ENCODE measurements around the gene EPS8L3. TPM values are rescaled to one million over a fixed set of nuclear protein-coding genes. Genes with fewer than 3 reads are reported as not detected.

Gene EPS8L3
- polyA plus RNA-seq, 1 donor from 2014 or later: not detected

DNA sequence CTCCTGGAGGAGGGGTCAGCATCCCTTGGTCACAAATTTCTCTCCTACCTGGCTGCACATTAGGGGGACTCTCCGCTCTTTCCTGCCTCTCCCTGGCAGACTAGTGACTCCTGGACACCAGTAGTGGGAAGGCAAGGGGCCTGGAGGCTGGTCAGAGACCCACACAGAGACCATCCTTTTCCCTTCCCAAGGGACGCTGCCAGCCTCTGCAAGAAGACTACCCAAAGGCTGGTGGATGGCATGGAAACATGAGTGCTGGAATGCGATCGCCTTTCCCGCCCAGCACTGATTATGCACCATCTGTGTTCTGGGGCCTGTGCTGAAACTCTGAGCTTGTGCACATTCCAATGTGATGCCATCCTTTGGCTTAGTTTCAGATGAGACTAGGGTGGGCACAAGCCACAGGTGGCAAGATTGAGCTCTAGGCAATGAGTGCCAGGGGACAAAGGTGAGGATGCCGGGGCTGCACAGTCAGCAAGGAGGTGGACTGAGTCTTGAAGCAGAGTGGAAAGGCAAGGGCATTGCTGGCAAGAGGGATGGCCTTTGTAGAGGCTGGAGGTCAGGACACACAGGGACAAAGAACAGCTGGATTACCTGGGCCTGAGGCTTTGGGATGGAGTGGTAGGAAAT, 12.6 kb upstream of the EPS8L3 start:
- peak overlapping the region; percentile 12 for H3K9ac ChIP-seq (ENCODE audit: low read length)
- TF ChIP-seq TAF1 (IDR thresholded peaks at IDR 0.05; ENCODE audit: low read depth) (no peak), POLR2AphosphoS5 (IDR thresholded peaks at IDR 0.05) (no peak), EZH2 (IDR thresholded peaks at IDR 0.05; ENCODE audit: borderline replicate concordance, insufficient read depth, low read length, poor library complexity, severe bottlenecking) (no peak), RAD21 (conservative IDR thresholded peaks at IDR 0.05) (no peak), EP300 (conservative IDR thresholded peaks at IDR 0.05; ENCODE audit: poor library complexity, severe bottlenecking) (no peak), MXI1 (conservative IDR thresholded peaks at IDR 0.05; ENCODE audit: poor library complexity, severe bottlenecking) (no peak), SMC3 (conservative IDR thresholded peaks at IDR 0.05; ENCODE audit: poor library complexity) (no peak)
- TF ChIP-seq, protein P1, sequence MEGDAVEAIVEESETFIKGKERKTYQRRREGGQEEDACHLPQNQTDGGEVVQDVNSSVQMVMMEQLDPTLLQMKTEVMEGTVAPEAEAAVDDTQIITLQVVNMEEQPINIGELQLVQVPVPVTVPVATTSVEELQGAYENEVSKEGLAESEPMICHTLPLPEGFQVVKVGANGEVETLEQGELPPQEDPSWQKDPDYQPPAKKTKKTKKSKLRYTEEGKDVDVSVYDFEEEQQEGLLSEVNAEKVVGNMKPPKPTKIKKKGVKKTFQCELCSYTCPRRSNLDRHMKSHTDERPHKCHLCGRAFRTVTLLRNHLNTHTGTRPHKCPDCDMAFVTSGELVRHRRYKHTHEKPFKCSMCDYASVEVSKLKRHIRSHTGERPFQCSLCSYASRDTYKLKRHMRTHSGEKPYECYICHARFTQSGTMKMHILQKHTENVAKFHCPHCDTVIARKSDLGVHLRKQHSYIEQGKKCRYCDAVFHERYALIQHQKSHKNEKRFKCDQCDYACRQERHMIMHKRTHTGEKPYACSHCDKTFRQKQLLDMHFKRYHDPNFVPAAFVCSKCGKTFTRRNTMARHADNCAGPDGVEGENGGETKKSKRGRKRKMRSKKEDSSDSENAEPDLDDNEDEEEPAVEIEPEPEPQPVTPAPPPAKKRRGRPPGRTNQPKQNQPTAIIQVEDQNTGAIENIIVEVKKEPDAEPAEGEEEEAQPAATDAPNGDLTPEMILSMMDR (IDR thresholded peaks at IDR 0.05; ENCODE audit: poor library complexity, severe bottlenecking): no peak
- TF ChIP-seq, protein P2, sequence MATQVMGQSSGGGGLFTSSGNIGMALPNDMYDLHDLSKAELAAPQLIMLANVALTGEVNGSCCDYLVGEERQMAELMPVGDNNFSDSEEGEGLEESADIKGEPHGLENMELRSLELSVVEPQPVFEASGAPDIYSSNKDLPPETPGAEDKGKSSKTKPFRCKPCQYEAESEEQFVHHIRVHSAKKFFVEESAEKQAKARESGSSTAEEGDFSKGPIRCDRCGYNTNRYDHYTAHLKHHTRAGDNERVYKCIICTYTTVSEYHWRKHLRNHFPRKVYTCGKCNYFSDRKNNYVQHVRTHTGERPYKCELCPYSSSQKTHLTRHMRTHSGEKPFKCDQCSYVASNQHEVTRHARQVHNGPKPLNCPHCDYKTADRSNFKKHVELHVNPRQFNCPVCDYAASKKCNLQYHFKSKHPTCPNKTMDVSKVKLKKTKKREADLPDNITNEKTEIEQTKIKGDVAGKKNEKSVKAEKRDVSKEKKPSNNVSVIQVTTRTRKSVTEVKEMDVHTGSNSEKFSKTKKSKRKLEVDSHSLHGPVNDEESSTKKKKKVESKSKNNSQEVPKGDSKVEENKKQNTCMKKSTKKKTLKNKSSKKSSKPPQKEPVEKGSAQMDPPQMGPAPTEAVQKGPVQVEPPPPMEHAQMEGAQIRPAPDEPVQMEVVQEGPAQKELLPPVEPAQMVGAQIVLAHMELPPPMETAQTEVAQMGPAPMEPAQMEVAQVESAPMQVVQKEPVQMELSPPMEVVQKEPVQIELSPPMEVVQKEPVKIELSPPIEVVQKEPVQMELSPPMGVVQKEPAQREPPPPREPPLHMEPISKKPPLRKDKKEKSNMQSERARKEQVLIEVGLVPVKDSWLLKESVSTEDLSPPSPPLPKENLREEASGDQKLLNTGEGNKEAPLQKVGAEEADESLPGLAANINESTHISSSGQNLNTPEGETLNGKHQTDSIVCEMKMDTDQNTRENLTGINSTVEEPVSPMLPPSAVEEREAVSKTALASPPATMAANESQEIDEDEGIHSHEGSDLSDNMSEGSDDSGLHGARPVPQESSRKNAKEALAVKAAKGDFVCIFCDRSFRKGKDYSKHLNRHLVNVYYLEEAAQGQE (IDR thresholded peaks at IDR 0.05; ENCODE audit: borderline replicate concordance): no peak
- no peak overlapping the region for H2AFZ ChIP-seq (ENCODE audit: low read depth, low read length)

DNA sequence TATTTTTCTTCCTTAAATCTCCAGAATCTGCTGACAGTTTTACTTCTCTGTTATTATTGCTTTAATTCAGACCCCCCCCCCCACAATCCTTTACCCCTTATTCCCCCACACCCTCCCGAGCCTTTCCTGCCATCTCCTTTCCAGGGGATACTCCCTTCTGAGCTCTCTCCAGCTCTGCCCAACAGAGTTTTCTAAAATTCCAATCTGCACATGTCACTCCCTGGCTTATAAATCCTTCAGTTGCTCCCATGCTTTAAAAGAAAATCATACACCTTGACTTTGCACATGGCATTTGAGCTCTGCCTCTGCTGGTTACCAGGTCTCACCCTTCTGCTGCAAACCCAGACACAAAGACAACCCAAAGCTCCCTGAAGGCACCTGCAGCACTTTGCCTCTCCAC, 11.7 kb upstream of the EPS8L3 start:
- Histone ChIP-seq H3F3A (ENCODE audit: insufficient read depth, low read length, poor library complexity, severe bottlenecking) (no peaks in the 10 kb centered on the region), H3K4me2 (ENCODE audit: low read length) (no peak overlapping the region), H4K20me1 (ENCODE audit: insufficient read depth) (no peaks in the 10 kb centered on the region), H3K9me2 (ENCODE audit: insufficient read depth, low read length) (no peaks in the 10 kb centered on the region), H3K4me3 (ENCODE audit: low read length) (no peak overlapping the region), H3K9ac (ENCODE audit: low read length) (no peak overlapping the region), H3K27me3 (ENCODE audit: insufficient read depth, low read depth, low read length) (no peaks in the 10 kb centered on the region), H3K79me2 (replicated peaks; ENCODE audit: insufficient read depth, low read length) (no peaks in the 10 kb centered on the region), H2AFZ (ENCODE audit: low read depth, low read length) (no peak overlapping the region), H3K9me3 (ENCODE audit: low read length) (no peaks in the 10 kb centered on the region), H3K36me3 (ENCODE audit: insufficient read depth, low read length) (no peaks in the 10 kb centered on the region), H3K27ac (ENCODE audit: low read length) (no peak overlapping the region)
- TF ChIP-seq POLR2AphosphoS5 (IDR thresholded peaks at IDR 0.05) (no peak), RAD21 (conservative IDR thresholded peaks at IDR 0.05) (no peak), EP300 (conservative IDR thresholded peaks at IDR 0.05; ENCODE audit: poor library complexity, severe bottlenecking) (no peak), TAF1 (IDR thresholded peaks at IDR 0.05; ENCODE audit: low read depth) (no peak), SMC3 (conservative IDR thresholded peaks at IDR 0.05; ENCODE audit: poor library complexity) (no peak), MXI1 (conservative IDR thresholded peaks at IDR 0.05; ENCODE audit: poor library complexity, severe bottlenecking) (no peak), EZH2 (IDR thresholded peaks at IDR 0.05; ENCODE audit: borderline replicate concordance, insufficient read depth, low read length, poor library complexity, severe bottlenecking) (no peak)
- TF ChIP-seq, protein P1 (IDR thresholded peaks at IDR 0.05; ENCODE audit: poor library complexity, severe bottlenecking): no peak
- TF ChIP-seq, protein P2 (IDR thresholded peaks at IDR 0.05; ENCODE audit: borderline replicate concordance): no peak

More for the DNA sequence above, 12.6 kb upstream of the EPS8L3 start:
- Histone ChIP-seq H3K4me3 (ENCODE audit: low read length) (no peak overlapping the region), H4K20me1 (ENCODE audit: insufficient read depth) (no peaks in the 10 kb centered on the region), H3K36me3 (ENCODE audit: insufficient read depth, low read length) (no peaks in the 10 kb centered on the region), H3K9me2 (ENCODE audit: insufficient read depth, low read length) (no peaks in the 10 kb centered on the region), H3K27me3 (ENCODE audit: insufficient read depth, low read depth, low read length) (no peaks in the 10 kb centered on the region), H3K27ac (ENCODE audit: low read length) (no peak overlapping the region), H3K79me2 (replicated peaks; ENCODE audit: insufficient read depth, low read length) (no peaks in the 10 kb centered on the region), H3F3A (ENCODE audit: insufficient read depth, low read length, poor library complexity, severe bottlenecking) (no peaks in the 10 kb centered on the region), H3K9me3 (ENCODE audit: low read length) (peaks cover 4% of the 10 kb centered on the region), H3K4me2 (ENCODE audit: low read length) (no peak overlapping the region)

Data from neural cell (in vitro differentiated cells).